Hepatocyte (in vitro differentiated cells): ENCODE results near the gene HERC4.

Experiments used
- CTCF ChIP-seq: fragments of 200-600 bp; sonication (generic); IDR thresholded peaks from 2 replicates; pipeline ENCODE4 v1.5.1; 2016; ENCODE audit warnings: antibody characterized with exemption, mild to moderate bottlenecking; ENCODE audit not compliant: poor library complexity
- EZH2phosphoT487 ChIP-seq: fragments of 200-600 bp; sonication (generic); IDR thresholded peaks from one replicate; pipeline ENCODE4 v1.6.1; 2018; ENCODE audit warnings: antibody characterized with exemption, mild to moderate bottlenecking, low read depth, moderate library complexity; ENCODE audit not compliant: unreplicated experiment, severe bottlenecking

- TF ChIP-seq EZH2phosphoT487 (no peak), CTCF (no peak)
These were observed 105.2 kb downstream of the HERC4 start for GRCh38 chr10:67969875-67970274.
